ENCODE results near the gene BRF1. TPM values are rescaled to one million over a fixed set of nuclear protein-coding genes. Genes with fewer than 3 reads are reported as not detected.

The BRF1 gene
- total and polyA plus RNA-seq, 2 of the 8 experiments (the other 6 are each of a cell fraction or from before 2014, with no cell fraction given), result 7.7 to 18.3 TPM

DNA sequence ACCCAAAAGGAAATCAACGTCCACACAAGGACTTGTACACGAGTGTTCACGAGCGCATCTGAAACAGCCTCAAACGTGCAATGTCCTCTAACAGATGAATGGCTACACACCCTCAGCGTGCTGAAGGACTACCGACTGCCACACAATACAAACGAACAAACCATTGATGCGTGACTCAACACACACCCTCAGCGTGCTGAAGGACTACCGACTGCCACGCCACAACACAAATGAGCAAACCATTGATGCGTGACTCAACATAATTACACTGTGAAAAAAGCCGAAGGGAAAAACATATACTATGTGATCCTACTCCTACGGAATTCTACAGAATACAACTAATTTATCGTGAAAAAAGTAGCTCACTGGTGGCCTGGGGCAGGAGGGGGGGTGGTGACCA is 77.5 kb downstream of the BRF1 start:
- peaks cover 2% of the 10 kb centered on the region; the same call in 1 of the 2 replicates for H3K23me2 ChIP-seq (ENCODE audit: low read depth, low read length)
- H3K4me2 ChIP-seq (ENCODE audit: insufficient read depth in 1 of 2, low read depth in 2 of 2, low read length in 2 of 2), result no peak overlapping the region
- POLR2A ChIA-PET (ENCODE audit: partially characterized antibody), result no interaction called here
- no peak overlapping the region for H2BK12ac ChIP-seq (ENCODE audit: low read depth, low read length)
- no peak overlapping the region for H2AFZ ChIP-seq (ENCODE audit: low read length)
- H3K23ac ChIP-seq (ENCODE audit: insufficient read length), result peak overlapping the region; percentile 65
- no peak overlapping the region for H3K14ac ChIP-seq (ENCODE audit: insufficient read length)
- no peak overlapping the region for H3K56ac ChIP-seq (replicated peaks; ENCODE audit: insufficient read length, low read depth, low read length)
- H3K27me3 ChIP-seq (replicated peaks in 1 of 4; ENCODE audit: control insufficient read depth in 3 of 4, extremely low read depth in 1 of 4, insufficient read depth in 3 of 4, low read length in 3 of 4), result no peaks in the 10 kb centered on the region
- no peak overlapping the region for H2BK5ac ChIP-seq (ENCODE audit: low read depth, low read length)
- no peaks in the 10 kb centered on the region for H3K79me1 ChIP-seq (ENCODE audit: low read depth, low read length)
- no peak overlapping the region for H4K5ac ChIP-seq (ENCODE audit: insufficient read length, low read depth, low read length)
- DNase-seq (ENCODE audit: low read depth in 1 of 2, low spot score in 2 of 2), result no peak
- no peak for TF ChIP-seq RXRA (IDR thresholded peaks at IDR 0.05; ENCODE audit: insufficient read depth, low read depth, low read length)
- TF ChIP-seq RNF2 (IDR thresholded peaks at IDR 0.05; ENCODE audit: borderline replicate concordance, low read depth, low read length, missing control alignments, poor library complexity, severe bottlenecking), result no peak
- peaks cover 0 to 9% of the 10 kb centered on the region in 2 experiments for H4K20me1 ChIP-seq (replicated peaks in 1 of 2; ENCODE audit: control insufficient read depth in 1 of 2, insufficient read depth in 2 of 2, low read length in 2 of 2)
- FAIRE-seq, result no peak
- H4K8ac ChIP-seq (ENCODE audit: extremely low read depth, insufficient read depth, low read length), result no peak overlapping the region
- no peak overlapping the region for H3K4ac ChIP-seq (replicated peaks; ENCODE audit: insufficient read length, low read depth, low read length)
- H4K91ac ChIP-seq (replicated peaks; ENCODE audit: insufficient read length, low read length), result no peak overlapping the region
- no peak overlapping the region for H3K4me3 ChIP-seq (ENCODE audit: extremely low read depth in 1 of 4, insufficient read depth in 2 of 4, low read depth in 3 of 4, low read length in 4 of 4)
- H3K27ac ChIP-seq (ENCODE audit: low read depth, low read length), result no peak overlapping the region
- H2BK120ac ChIP-seq (replicated peaks; ENCODE audit: low read depth, low read length), result no peak overlapping the region
- CTCF ChIA-PET (ENCODE audit: partially characterized antibody), result interaction anchor here (0.7 to 1.8 kb wide), 6 partner anchors 9 to 248 kb away, joined by 3 to 9 read pairs (median 4); no protein-coding TSS in a partner anchor
- H3K9ac ChIP-seq (replicated peaks in 1 of 4; ENCODE audit: extremely low read depth in 1 of 4, low read depth in 3 of 4, low read length in 3 of 4), result no peak overlapping the region; a peak in 1 of 7 replicates
- H2BK15ac ChIP-seq (ENCODE audit: low read length), result no peak overlapping the region
- H2AK5ac ChIP-seq (ENCODE audit: low read depth, low read length), result no peak overlapping the region
- H3K9me3 ChIP-seq (ENCODE audit: insufficient read depth in 2 of 2, low read depth in 1 of 2, low read length in 1 of 2), result no peaks in the 10 kb centered on the region
- H3K79me2 ChIP-seq (ENCODE audit: control insufficient read depth in 1 of 2, insufficient read depth in 2 of 2, low read length in 2 of 2), result no peaks in the 10 kb centered on the region
- H3K4me1 ChIP-seq (replicated peaks in 1 of 4; ENCODE audit: control insufficient read depth in 3 of 4, insufficient read depth in 4 of 4, low read length in 3 of 4), result no peaks in the 10 kb centered on the region
- no peaks in the 10 kb centered on the region; a peak in 3 of 8 replicates for H3K36me3 ChIP-seq (ENCODE audit: control insufficient read depth in 2 of 4, insufficient read depth in 4 of 4, low read length in 3 of 4)
- no peak overlapping the region for H2BK20ac ChIP-seq (ENCODE audit: low read length)
- 84% methylated on average over 16 of the region's 16 CpGs; no CpG with 5 or more reads in 1 of the 2 experiments for WGBS, 2 experiments (ENCODE audit: extremely low coverage in 1 of 2, insufficient coverage in 1 of 2, insufficient read length in 1 of 2, insufficient replicate concordance in 2 of 2, low coverage in 1 of 2, low lambda C conversion rate in 2 of 2, missing lambda C conversion rate in 1 of 2)
- H3K18ac ChIP-seq (ENCODE audit: extremely low read depth, low read length), result no peak overlapping the region
